HFFc6 (cell line): ENCODE measurements around the gene UST. TPM values are rescaled to one million over a fixed set of nuclear protein-coding genes. Genes with fewer than 3 reads are reported as not detected.

Experiments used
- DNase-seq: peaks from one replicate; pipeline ENCODE4 v3.0.0-alpha.2; 2018
- H3K27ac Mint-ChIP-seq: 2 replicates; pipeline ENCODE4 v1.8.0; 2020; ENCODE audit warnings: mild to moderate bottlenecking, mixed read lengths
- H3K27me3 Mint-ChIP-seq: 2 replicates; pipeline ENCODE4 v1.8.0; 2021; ENCODE audit warnings: mild to moderate bottlenecking, moderate library complexity, mixed read lengths; ENCODE audit not compliant: insufficient read depth
- H3K36me3 Mint-ChIP-seq: 2 replicates; pipeline ENCODE4 v1.8.0; 2021; ENCODE audit warnings: low read depth, mixed read lengths
- H3K4me1 Mint-ChIP-seq: 2 replicates; pipeline ENCODE4 v1.8.0; 2020; ENCODE audit warnings: low read depth, mixed read lengths
- H3K4me3 Mint-ChIP-seq: 2 replicates; pipeline ENCODE4 v1.8.0; 2020; ENCODE audit warnings: mild to moderate bottlenecking, moderate library complexity, mixed read lengths
- H3K9me3 Mint-ChIP-seq: 2 replicates; pipeline ENCODE4 v1.8.0; 2020; ENCODE audit warnings: mild to moderate bottlenecking, mixed read lengths
- total RNA-seq, 6 experiments: library from RNA; stranded (reverse); fragmentation: NEBNext Ultra II Directional; extraction: Animal tissue kit (Norgen Biotek cat#: 25700); gene quantifications; 2 replicates in 1 of 6; 3 replicates in 5 of 6; pipeline ENCODE4 v1.2.3, GENCODE V29; 2021
- TF ChIP-seq, protein P1 (sequence below): fragments of 200-600 bp; sonication (generic); IDR thresholded peaks from 2 replicates; pipeline ENCODE4 v1.5.0; 2021; ENCODE audit warnings: antibody characterized with exemption, mild to moderate bottlenecking

Gene UST
- total RNA-seq, 6 experiments from 2014 or later: 12.9 to 17.3 (median 16.7) TPM

DNA sequence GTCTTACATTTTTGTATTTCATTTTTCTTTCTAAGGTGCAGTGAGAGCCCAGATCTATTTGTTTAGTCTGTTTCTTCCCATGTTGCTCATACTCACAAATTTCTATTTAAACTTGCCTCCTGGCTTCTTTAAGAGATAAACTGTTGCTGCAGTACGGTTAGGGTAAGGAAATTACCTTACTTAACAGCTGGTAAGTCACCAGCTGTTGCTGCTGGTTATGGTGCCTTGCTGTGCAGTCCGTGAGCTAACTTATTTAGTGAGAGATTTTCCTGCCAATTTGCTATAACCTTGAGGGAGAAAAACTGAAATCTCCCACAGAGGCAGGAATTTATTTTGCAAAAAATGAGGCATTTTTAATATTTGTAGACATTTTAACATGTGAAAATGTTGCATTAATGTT, 261.0 kb downstream of the UST start:
- Mint-ChIP-seq H3K36me3 (peaks cover 37% of the 10 kb centered on the region), H3K4me1 (peaks cover 45% of the 10 kb centered on the region), H3K9me3 (no peaks in the 10 kb centered on the region), H3K4me3 (no peak overlapping the region), H3K27me3 (no peaks in the 10 kb centered on the region; the same call in 1 of the 2 replicates), H3K27ac (no peak overlapping the region)
- no peak for DNase-seq
- TF ChIP-seq, protein P1, sequence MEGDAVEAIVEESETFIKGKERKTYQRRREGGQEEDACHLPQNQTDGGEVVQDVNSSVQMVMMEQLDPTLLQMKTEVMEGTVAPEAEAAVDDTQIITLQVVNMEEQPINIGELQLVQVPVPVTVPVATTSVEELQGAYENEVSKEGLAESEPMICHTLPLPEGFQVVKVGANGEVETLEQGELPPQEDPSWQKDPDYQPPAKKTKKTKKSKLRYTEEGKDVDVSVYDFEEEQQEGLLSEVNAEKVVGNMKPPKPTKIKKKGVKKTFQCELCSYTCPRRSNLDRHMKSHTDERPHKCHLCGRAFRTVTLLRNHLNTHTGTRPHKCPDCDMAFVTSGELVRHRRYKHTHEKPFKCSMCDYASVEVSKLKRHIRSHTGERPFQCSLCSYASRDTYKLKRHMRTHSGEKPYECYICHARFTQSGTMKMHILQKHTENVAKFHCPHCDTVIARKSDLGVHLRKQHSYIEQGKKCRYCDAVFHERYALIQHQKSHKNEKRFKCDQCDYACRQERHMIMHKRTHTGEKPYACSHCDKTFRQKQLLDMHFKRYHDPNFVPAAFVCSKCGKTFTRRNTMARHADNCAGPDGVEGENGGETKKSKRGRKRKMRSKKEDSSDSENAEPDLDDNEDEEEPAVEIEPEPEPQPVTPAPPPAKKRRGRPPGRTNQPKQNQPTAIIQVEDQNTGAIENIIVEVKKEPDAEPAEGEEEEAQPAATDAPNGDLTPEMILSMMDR: no peak

DNA sequence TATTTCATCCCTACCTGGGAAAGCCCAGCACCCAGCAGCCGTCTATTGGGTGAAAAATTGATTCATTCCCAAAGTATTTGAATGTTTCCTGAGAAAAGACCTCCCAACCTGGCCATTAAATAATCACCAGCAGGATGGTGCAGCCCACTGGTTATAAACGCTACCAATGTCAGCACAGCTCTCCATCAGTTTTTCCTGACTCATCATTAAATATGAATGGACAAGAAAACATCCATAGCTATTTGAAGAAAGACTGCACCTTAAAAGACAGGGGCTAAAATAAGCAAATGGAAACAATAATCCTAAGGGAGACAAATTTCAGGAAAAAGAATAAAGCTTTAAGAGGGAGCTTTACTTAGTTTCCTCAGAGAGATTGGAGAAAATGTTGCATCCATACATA, 261.9 kb downstream of the UST start:
- no peaks in the 10 kb centered on the region; the same call in 1 of the 2 replicates for H3K27me3 Mint-ChIP-seq

DNA sequence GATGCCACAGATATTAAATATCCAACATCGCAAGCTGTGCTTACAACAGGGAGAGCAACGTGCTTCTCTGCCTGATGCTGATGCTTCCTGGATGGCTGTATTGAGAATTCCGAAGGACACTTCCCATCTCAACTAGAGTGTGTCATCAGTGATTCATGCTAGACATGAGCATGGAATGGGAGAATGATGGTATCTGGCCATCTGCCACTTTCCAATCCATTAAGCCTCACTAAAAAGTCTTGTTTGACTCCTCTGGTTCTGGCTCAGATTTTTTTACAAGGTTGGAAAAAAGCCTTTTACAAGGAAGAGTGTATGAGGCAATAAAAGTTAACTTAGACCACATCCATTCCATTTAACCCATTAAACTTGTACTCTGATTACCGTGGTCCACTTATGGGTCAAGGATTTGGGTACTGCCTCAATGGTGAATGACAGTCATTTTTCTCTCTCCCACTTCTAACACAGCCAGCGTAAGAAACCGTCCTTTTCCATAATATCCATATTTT, 265.3 kb downstream of the UST start:
- peak overlapping the region; percentile 95 for H3K27ac Mint-ChIP-seq
- TF ChIP-seq, protein P1: no peak
- peak overlapping the region; percentile 76 for H3K4me3 Mint-ChIP-seq
- no peaks in the 10 kb centered on the region; the same call in 1 of the 2 replicates for H3K27me3 Mint-ChIP-seq
- H3K4me1 Mint-ChIP-seq: peaks cover 78% of the 10 kb centered on the region
- no peaks in the 10 kb centered on the region for H3K9me3 Mint-ChIP-seq
- H3K36me3 Mint-ChIP-seq: peaks cover 14% of the 10 kb centered on the region
- peak; percentile 99 for DNase-seq

More for the DNA sequence above, 261.9 kb downstream of the UST start:
- TF ChIP-seq, protein P1: no peak
- no peak for DNase-seq
- Mint-ChIP-seq H3K4me1 (peaks cover 49% of the 10 kb centered on the region), H3K27ac (no peak overlapping the region), H3K4me3 (no peak overlapping the region), H3K9me3 (no peaks in the 10 kb centered on the region), H3K36me3 (peaks cover 37% of the 10 kb centered on the region)

DNA sequence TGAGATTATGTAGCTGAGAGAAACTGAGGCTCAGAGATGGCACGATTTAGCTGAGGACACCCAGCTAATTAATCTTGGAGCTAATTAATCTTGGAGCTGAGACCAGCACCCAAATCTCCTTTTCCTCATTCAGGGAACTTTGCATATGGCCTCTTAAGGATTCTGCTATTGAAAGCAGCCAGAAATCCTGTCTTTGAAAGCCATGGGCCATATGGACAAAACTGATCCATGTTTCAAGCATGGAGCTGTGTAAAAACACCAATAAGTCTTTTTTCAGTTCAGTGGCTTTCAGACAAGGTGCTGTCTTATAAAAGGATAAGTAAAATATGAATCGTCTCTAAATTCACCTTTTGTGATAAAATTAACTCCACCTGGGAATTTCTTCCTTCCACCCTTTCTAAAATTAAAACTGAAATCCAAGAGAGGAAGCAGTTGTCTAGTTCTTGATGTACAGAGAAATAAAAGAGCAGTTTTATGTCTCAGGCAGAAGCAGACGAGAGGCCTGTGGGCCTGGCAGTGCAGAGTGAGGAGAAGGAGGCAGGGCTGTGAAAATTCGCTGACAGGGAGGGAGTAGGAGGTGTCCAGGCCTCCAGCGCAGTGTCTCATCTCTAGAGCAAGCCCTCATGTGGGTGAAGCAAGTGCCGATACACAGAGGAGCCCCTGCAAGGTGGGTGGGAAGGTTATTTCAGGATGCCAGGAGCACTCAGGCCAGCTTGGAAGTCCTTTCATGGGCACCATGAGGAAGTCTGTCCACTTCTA, 266.9 kb downstream of the UST start:
- DNase-seq: no peak
- Mint-ChIP-seq H3K36me3 (peaks cover 9% of the 10 kb centered on the region), H3K4me3 (peak overlapping the region; percentile 52; the same call in 1 of the 2 replicates), H3K27me3 (no peaks in the 10 kb centered on the region; the same call in 1 of the 2 replicates), H3K4me1 (peaks cover 70% of the 10 kb centered on the region), H3K27ac (0 out of 2 replicates have a peak overlapping the region, but pooled peaks have one; percentile 28), H3K9me3 (no peaks in the 10 kb centered on the region)
- TF ChIP-seq, protein P1: no peak

DNA sequence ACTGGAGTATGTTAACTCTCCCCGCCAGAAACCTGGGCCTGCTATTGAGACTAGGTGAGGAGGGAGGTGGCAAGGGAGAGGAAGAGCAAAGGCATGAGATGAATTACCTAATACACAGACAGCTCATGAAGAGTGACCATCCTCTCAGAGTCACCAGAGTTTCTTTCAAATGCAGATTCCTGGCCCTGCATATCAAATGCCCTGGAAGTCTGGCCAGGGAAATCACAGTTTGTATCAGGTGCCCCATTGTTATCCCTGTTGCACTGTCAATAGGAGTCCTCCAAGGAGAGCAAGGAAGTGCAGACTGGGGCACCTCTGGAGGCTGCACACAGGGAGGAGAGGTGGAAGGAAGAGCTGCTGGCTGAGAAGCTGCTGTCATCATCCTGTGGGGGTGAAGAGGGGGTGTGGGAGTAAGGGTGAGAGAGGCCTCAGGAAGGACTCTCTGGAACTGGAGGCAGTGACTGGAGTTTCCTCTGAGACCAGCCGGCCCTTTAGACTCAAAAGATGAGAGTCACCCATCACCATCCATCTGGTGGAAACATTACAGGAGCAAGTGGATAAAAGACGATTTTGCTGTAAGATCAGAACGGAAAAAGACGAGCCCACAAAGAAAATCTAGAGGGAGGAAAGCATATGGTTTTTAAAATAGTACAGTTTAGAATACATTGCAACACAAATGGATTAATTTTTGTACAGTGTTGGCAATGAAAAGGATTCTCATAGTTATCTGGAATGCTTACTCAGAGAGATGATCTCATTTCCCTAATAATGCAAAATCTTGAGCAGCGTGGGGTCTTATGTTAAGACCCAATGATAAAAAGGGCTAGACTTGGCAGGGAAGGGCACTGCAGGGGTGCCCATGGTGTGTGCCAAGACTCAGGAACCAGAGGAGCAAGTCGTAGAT, 268.1 kb downstream of the UST start:
- TF ChIP-seq, protein P1: no peak
- Mint-ChIP-seq H3K27ac (peak overlapping the region; percentile 77), H3K9me3 (no peaks in the 10 kb centered on the region), H3K4me1 (peaks cover 60% of the 10 kb centered on the region), H3K4me3 (peak overlapping the region; percentile 52), H3K27me3 (no peaks in the 10 kb centered on the region; the same call in 1 of the 2 replicates), H3K36me3 (no peaks in the 10 kb centered on the region)
- peak; percentile 29 for DNase-seq
